Activated naive CD4-positive, alpha-beta T cell treated with anti-CD3 and anti-CD28 coated beads, Interleukin-2, amount 10 ng/mL, durations not matched to agents 7 days and 5 days (primary cell): ENCODE results near the gene TNIK.
A peak's percentile ranks its signal among the peaks of the same experiment; 100 is the strongest.
"Not testable (repeated sequence)": the region's sequence is repeated elsewhere in the genome, so short reads cannot be mapped to it uniquely, and the experiment has no call there.

Experiments used
- CTCF ChIA-PET: fragments of 350-600 bp; sonication (Branson Sonifier 250); formaldehyde crosslinking; loops from one replicate; lab custom pipeline; 2021; ENCODE audit warnings: antibody characterized with exemption; lab: Charles Lee
- DNase-seq: peaks from one replicate; pipeline ENCODE4 v3.0.0-alpha.2; 2020
- H3K27ac Mint-ChIP-seq: one replicate; pipeline ENCODE4 v1.8.0; 2021; ENCODE audit warnings: mild to moderate bottlenecking, moderate library complexity, mixed read lengths
- H3K27me3 Mint-ChIP-seq: one replicate; pipeline ENCODE4 v1.8.0; 2021; ENCODE audit warnings: mild to moderate bottlenecking, mixed read lengths
- H3K36me3 Mint-ChIP-seq: one replicate; pipeline ENCODE4 v1.8.0; 2021; ENCODE audit warnings: mixed read lengths
- H3K4me1 Mint-ChIP-seq: one replicate; pipeline ENCODE4 v1.8.0; 2021; ENCODE audit warnings: mixed read lengths
- H3K4me3 Mint-ChIP-seq: one replicate; pipeline ENCODE4 v1.8.0; 2021; ENCODE audit warnings: mild to moderate bottlenecking, moderate library complexity, mixed read lengths
- H3K9me3 Mint-ChIP-seq: one replicate; pipeline ENCODE4 v1.8.0; 2021; ENCODE audit warnings: mixed read lengths

Gene TNIK

DNA sequence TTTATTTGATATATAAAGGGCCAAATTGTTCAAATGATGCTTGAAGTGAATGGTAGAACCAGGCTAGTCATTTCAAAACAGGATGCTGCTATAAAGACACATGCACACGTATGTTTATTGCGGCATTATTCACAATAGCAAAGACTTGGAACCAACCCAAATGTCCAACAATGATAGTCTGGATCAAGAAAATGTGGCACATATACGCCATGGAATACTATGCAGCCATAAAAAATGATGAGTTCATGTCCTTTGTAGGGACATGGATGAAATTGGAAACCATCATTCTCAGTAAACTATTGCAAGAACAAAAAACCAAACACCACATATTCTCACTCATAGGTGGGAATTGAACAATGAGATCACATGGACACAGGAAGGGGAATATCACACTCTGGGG is 172.4 kb downstream of the TNIK start:
- CTCF ChIA-PET = interaction anchor here (0.7 kb wide), 1 partner anchor 104 kb away, joined by 3 read pairs; no protein-coding TSS in a partner anchor
- not testable (repeated sequence) for H3K27me3 Mint-ChIP-seq, DNase-seq, H3K9me3 Mint-ChIP-seq, H3K4me3 Mint-ChIP-seq
- Mint-ChIP-seq H3K36me3 (peaks cover 19% of the 10 kb centered on the region), H3K4me1 (peaks cover 41% of the 10 kb centered on the region), H3K27ac (peak overlapping the region; percentile 84)

DNA sequence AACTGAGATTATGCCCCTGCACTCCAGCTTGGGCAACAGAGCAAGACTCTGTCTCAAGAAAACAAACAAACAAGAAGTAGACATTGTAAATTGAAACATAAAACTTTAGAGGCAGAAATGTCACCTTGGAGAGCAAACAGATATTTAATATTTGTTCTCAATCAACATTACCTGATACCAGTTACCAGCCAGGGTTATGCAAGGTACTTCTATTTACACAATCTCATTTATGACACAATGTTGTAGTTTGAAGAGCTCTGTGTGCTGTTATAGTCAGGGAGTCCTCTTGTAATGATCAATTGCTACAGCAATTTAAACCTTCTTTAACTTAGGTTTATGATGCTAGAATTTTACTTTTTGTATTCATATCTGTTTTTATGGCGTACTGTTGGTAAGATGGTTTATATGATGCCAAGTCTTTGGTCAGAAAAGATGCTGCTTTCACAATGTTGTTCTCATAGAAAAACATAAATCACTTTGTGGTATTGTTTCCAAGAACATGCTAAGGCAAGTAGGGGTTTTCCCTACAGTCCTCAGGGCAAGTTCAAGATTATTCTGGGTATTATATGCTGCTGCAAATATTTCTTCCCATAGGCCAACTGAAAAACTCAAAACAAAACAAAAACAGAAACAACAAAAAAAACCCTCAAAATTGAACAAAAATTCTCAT is 173.5 kb downstream of the TNIK start:
- Mint-ChIP-seq H3K9me3 (no peaks in the 10 kb centered on the region), H3K27me3 (no peaks in the 10 kb centered on the region), H3K36me3 (peaks cover 20% of the 10 kb centered on the region), H3K4me3 (no peak overlapping the region), H3K4me1 (peaks cover 40% of the 10 kb centered on the region), H3K27ac (peak overlapping the region; percentile 84)
- CTCF ChIA-PET = interaction anchor here (0.7 to 1.2 kb wide), 3 partner anchors 13 to 103 kb away, joined by 3 to 4 read pairs (median 3); no protein-coding TSS in a partner anchor
- no peak for DNase-seq

DNA sequence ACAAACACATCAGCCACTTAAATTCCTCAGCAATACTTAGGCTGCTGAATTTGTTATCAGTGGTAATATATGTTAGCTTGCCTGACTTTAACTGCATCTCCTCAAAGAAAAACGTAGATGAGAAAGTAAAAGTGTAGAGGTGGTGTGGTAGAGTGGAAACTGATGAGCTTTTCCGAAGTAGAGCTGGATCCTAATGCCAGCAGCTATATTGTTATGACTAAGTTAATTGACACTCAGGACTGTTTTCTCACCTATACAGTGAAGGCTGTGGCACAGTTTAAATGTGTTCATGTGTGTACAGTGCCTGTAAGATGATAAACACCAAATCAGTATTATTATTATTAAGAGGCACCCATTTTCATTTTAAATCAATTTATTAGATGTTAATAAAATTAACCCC is 174.9 kb downstream of the TNIK start:
- Mint-ChIP-seq H3K36me3 (peaks cover 21% of the 10 kb centered on the region), H3K27ac (no peak overlapping the region), H3K4me1 (peaks cover 40% of the 10 kb centered on the region), H3K4me3 (no peak overlapping the region), H3K9me3 (no peaks in the 10 kb centered on the region), H3K27me3 (no peaks in the 10 kb centered on the region)
- DNase-seq = no peak
- CTCF ChIA-PET = no interaction called here

DNA sequence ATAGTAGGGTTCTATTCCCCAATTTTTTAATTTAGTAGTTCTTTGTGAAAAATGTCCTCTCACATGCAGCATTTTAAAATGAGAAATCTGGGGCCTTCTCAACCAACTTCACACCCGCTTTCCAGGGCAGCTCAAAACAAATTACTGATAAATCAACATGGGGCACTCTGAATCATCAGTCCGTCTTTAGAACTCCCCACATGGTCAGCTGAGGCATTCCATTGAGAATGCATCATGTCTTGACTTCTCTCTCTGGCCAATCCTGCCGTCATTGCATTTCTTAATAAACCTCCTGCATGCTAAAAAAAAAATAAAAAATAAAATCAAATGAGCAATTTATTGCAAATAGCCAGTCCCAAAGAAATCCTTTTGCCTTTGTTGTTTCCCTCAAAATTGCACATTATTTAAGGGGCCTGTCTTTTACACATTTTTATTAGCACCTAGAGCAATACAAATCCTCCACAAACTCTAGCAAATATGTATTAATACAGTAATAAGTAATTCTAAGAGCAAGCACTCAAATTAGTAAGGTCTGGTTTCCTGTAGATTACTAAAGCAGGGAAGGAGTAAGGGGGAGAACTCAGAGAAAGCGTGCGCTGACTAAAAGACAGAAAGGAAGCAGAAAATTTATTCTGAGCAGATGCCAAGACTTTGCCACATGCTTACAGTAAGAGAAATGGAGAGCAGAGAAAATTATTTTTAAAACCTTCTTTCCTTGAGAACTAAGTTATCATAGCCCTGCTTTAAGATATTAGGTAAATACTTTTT is 175.7 kb downstream of the TNIK start:
- no peaks in the 10 kb centered on the region for H3K9me3 Mint-ChIP-seq
- H3K27ac Mint-ChIP-seq = peak overlapping the region; percentile 6
- no peaks in the 10 kb centered on the region for H3K27me3 Mint-ChIP-seq
- H3K36me3 Mint-ChIP-seq = peaks cover 21% of the 10 kb centered on the region
- CTCF ChIA-PET = no interaction called here
- peaks cover 40% of the 10 kb centered on the region for H3K4me1 Mint-ChIP-seq
- DNase-seq = no peak
- no peak overlapping the region for H3K4me3 Mint-ChIP-seq

DNA sequence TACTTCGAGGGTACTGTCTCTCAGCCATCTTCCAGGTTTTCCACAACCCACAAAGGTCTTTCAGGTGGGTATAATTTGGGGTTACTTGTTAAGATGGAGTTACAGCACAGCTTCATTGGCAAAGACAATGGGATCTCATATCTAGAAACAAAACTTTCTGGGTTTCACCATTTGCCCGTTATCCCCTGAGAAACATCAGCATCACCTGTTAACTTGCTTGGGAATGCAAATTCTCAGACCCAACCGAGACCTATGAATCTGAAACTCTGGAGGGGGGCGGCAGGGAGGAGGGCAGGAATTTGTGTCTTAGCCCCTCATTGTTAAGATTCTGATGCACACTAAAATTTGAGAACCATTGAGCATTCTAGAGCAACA is 176.4 kb downstream of the TNIK start:
- CTCF ChIA-PET = no interaction called here
- H3K27me3 Mint-ChIP-seq = no peaks in the 10 kb centered on the region

DNA sequence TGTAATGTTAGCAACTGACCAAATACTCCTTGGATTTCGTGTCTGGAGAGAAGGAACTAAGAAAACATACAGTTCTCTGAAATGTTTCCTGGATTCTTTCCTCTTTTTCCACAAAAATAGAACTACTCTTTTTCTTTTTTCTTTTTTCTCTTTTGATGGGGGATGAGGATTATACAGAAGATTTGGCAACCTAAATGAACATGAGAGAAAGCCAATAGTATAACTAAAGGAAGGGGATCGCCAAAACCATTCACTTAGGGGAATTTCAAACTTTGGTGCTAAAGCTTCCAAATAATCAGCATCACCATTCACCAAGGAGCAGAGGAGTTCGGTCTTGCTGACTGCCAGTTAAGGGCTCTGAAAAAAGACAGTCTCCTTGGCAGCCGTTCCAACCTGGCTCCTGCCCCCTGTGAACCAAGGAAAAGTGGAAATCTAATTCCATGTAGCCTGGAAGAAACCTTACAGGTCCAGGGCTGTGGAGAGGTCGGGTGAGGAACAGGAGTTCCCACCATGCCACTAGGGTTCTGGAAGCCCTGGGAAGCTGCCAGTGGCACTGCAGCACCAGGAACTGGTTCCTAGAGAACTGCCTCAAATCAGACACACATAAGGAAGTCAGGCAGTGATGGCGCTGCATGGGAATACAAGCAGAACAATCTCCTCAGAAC is 176.9 kb downstream of the TNIK start:
- Mint-ChIP-seq H3K4me3 (no peak overlapping the region), H3K9me3 (no peaks in the 10 kb centered on the region), H3K27ac (no peak overlapping the region), H3K27me3 (no peaks in the 10 kb centered on the region), H3K4me1 (peaks cover 44% of the 10 kb centered on the region), H3K36me3 (peaks cover 22% of the 10 kb centered on the region)
- no peak for DNase-seq
- CTCF ChIA-PET = no interaction called here

More for the DNA sequence above, 176.4 kb downstream of the TNIK start:
- H3K4me3 Mint-ChIP-seq = no peak overlapping the region
- no peaks in the 10 kb centered on the region for H3K9me3 Mint-ChIP-seq
- peaks cover 41% of the 10 kb centered on the region for H3K4me1 Mint-ChIP-seq
- no peak overlapping the region for H3K27ac Mint-ChIP-seq
- peaks cover 22% of the 10 kb centered on the region for H3K36me3 Mint-ChIP-seq
- DNase-seq = no peak

DNA sequence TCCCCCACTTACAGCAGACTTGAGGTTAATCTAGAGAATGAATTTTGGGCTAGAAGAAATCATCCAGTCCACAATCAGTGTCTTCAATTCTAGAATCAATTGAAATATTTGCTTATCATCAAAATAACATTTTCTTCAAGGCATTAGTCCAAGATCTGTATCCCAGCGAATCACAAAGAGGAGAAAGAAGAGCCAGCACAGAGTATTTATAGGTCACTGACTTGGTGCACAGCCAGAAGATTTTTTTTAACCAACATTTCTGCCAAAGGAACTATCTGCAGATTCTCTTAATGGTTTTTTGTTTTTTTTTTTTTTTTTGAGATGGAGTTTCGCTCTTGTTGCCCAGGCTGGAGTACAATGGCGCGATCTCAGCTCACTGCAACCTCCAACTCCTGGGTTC is 178.2 kb downstream of the TNIK start:
- Mint-ChIP-seq H3K27ac (no peak overlapping the region), H3K4me1 (peaks cover 50% of the 10 kb centered on the region), H3K4me3 (no peak overlapping the region), H3K27me3 (no peaks in the 10 kb centered on the region), H3K9me3 (no peaks in the 10 kb centered on the region), H3K36me3 (peaks cover 21% of the 10 kb centered on the region)
- CTCF ChIA-PET = interaction anchor here (1.0 to 1.1 kb wide), 2 partner anchors 27 to 94 kb away, joined by 3 to 4 read pairs; no protein-coding TSS in a partner anchor
- no peak for DNase-seq

DNA sequence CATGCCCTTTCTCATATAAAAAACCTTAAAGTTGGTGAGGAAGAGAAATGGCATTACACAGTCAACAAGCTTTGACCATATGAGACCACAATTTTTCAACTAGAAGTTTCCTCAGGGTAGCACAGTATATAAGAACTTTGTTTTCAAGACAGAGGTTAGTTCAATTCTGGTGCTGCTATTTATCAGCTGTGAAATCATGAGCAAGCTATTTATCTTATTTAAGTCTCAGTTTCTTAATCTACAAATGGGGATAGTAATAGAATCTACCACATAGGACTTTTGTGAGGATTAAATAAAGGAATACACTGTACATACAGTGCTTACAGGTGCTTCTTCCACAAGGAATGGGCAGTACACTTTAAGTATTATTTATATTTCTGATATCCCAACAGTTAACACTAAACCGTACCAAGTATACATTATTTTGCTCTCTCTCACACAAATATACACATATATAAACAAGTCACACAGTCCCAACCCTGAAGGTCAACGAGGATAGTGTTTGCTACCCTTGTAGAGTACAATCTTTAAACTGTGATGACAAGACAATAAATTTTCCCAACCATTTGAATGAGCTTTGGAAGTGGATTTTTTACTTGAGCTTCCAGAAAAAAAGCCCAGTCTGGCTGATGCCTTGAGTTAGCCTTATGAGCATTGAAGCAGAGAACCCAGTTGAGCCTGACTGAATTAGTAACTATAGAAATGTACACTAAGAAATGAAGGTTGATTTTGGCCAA is 178.8 kb downstream of the TNIK start:
- H3K9me3 Mint-ChIP-seq = no peaks in the 10 kb centered on the region
- H3K27me3 Mint-ChIP-seq = no peaks in the 10 kb centered on the region

DNA sequence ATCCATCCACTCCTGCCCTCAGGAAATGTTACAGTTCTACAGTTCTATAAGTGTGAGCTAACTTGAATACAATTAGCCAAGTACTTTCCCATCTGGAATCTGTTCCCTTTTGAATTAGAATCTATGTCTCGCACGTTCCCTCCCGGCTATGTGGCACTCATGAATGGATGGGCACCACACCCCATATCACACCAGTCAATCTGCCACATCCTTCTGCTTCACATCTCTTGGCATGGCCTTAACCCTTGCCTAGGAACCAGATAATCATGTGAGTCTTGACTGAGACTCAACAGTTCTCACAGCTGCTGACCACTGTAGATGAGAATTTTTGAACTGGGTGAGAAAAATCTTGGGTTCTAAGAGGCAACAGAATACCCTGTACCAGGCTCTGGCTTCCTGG is 180.2 kb downstream of the TNIK start:
- Mint-ChIP-seq H3K36me3 (peaks cover 27% of the 10 kb centered on the region), H3K4me1 (peaks cover 39% of the 10 kb centered on the region), H3K9me3 (no peaks in the 10 kb centered on the region), H3K27ac (no peak overlapping the region), H3K4me3 (no peak overlapping the region), H3K27me3 (no peaks in the 10 kb centered on the region)
- no peak for DNase-seq
- CTCF ChIA-PET = interaction anchor here (0.9 kb wide), 1 partner anchor 25 kb away, joined by 3 read pairs; no protein-coding TSS in a partner anchor

More for the DNA sequence above, 178.8 kb downstream of the TNIK start:
- Mint-ChIP-seq H3K4me1 (peaks cover 45% of the 10 kb centered on the region), H3K36me3 (peaks cover 19% of the 10 kb centered on the region), H3K27ac (no peak overlapping the region), H3K4me3 (no peak overlapping the region)
- no peak for DNase-seq
- CTCF ChIA-PET = interaction anchor here (0.9 to 1.1 kb wide), 4 partner anchors 10 to 93 kb away, joined by 3 to 4 read pairs (median 3); no protein-coding TSS in a partner anchor

DNA sequence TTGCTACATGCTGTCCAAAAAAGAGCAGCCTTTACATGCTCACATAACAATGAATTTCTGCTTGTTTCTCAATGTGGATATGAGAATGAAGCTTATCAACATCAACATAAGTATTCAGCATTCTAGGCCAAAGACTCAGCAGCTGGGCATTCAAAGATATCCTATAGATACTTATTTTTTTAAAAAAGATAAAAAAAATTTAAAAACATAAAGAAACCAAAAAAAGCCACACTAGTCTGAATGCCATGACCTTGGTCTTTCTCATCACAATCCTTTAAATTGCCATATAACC is 182.0 kb downstream of the TNIK start:
- Mint-ChIP-seq H3K27ac (no peak overlapping the region), H3K36me3 (peaks cover 29% of the 10 kb centered on the region), H3K27me3 (no peaks in the 10 kb centered on the region), H3K4me1 (peaks cover 44% of the 10 kb centered on the region), H3K9me3 (no peaks in the 10 kb centered on the region), H3K4me3 (no peak overlapping the region)
- no peak for DNase-seq
- CTCF ChIA-PET = no interaction called here

DNA sequence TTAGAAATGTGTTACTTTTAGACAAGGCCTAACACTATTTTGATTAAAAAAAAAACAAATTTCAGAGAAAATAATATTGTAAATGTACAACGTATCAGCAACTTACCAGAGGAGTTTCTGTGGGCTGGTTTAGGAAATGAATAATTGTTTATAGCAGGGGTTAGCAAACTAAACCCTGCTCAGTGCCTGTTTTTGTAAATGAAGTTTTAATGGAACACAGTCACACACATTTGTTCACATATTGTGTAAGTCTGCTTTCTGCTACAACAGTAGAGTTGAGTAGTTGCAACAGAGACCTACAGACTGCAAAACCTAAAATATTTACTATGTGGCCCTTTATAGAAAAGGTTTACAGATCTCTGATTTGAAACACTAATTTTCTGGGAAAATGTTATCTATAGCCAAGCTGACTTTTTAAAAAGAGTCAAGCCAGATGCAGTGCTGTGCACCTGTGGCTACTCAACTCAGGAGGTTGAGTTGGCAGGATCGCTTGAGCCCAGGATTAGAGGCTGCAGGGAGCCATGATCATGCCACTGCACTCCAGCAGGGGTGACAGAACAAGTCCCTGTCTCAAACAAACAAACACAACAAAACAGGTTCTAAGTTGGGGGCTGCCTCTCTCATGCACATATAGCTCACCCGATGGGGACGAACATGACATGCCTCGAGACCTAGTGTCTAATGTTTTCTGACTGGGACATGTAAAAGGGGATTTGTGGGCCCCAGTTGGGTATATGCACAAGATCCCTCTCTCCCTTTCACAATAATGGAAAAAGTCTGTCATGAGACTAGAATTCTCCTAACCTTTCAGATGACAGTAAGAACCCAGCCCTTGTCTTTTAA is 182.5 kb downstream of the TNIK start:
- H3K9me3 Mint-ChIP-seq = no peaks in the 10 kb centered on the region
- peaks cover 26% of the 10 kb centered on the region for H3K36me3 Mint-ChIP-seq
- CTCF ChIA-PET = no interaction called here
- no peak overlapping the region for H3K27ac Mint-ChIP-seq
- no peak overlapping the region for H3K4me3 Mint-ChIP-seq
- H3K4me1 Mint-ChIP-seq = peaks cover 42% of the 10 kb centered on the region
- no peak for DNase-seq
- no peaks in the 10 kb centered on the region for H3K27me3 Mint-ChIP-seq

DNA sequence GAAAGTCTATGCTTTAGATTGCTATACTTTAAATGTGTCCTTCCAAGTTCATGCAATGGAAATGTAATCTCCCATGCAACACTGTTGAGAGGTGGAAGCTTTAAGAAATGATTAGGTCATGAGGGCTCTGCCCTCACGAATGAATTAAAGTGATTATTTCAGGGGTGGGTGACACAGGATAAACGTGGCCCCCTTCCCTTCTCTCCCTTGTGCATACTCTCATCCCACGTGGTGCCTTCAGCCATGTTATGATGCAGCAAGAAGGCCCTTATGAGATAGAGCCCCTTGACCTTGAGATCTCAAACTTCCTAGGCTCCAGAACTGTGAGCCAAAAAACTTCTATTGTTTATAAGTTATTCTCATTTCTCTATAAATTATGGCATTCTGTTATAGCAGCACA is 183.3 kb downstream of the TNIK start:
- Mint-ChIP-seq H3K36me3 (peaks cover 29% of the 10 kb centered on the region), H3K9me3 (no peaks in the 10 kb centered on the region), H3K27ac (no peak overlapping the region)

DNA sequence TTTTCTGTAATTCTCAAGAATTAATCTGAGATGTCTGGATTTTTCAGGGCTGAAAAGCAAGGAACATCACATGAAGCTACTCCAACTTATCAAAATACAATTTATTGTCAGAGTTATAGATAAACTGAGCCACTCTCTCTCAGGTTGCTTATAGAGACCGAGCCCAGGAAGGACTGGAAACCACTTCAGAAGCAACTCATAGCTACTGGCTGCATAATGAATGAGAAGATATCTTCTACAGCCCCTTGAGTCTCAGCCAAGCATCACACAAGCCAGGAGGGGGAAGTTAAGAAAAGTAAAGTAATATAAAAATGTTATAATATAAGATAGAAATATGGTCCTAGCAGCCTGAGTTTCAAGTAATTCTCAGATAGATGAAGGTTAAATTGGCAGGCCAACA is 186.0 kb downstream of the TNIK start:
- Mint-ChIP-seq H3K27me3 (no peaks in the 10 kb centered on the region), H3K4me3 (no peak overlapping the region), H3K27ac (no peak overlapping the region), H3K4me1 (peaks cover 70% of the 10 kb centered on the region), H3K36me3 (peaks cover 30% of the 10 kb centered on the region), H3K9me3 (no peaks in the 10 kb centered on the region)
- no peak for DNase-seq
- CTCF ChIA-PET = interaction anchor here (1.3 to 2.1 kb wide), 2 partner anchors 13 to 88 kb away, joined by 3 to 4 read pairs; no protein-coding TSS in a partner anchor

More for the DNA sequence above, 183.3 kb downstream of the TNIK start:
- no peak overlapping the region for H3K4me3 Mint-ChIP-seq
- H3K4me1 Mint-ChIP-seq = peaks cover 46% of the 10 kb centered on the region
- CTCF ChIA-PET = no interaction called here
- no peaks in the 10 kb centered on the region for H3K27me3 Mint-ChIP-seq
- no peak for DNase-seq
